Measurements from ENCODE around the gene GSTT2B.
"Not testable (repeated sequence)": the region's sequence is repeated elsewhere in the genome, so short reads cannot be mapped to it uniquely, and the experiment has no call there.

- TF ChIP-seq CTCF, EZH2 (IDR thresholded peaks at IDR 0.05): not testable (repeated sequence)
These were observed 10.9 kb upstream of the GSTT2B start for GRCh38 chr22:23971927-23972326.
